NCI-H2227 treated with DMSO at 0.1 percent for 48 hours (cell line): ENCODE data around the gene LYPD6B.

ENCODE experiments used
- DNase-seq: peaks from one replicate; lab custom pipeline; 2025; lab: John Stamatoyannopoulos, UW

Gene LYPD6B

GRCh38 chr2:149119368-149119767 is 80.9 kb downstream of the LYPD6B start:
- peak; percentile 72 for DNase-seq

- no peak for DNase-seq
These were observed 84.0 kb downstream of the LYPD6B start for GRCh38 chr2:149122516-149122915.

- DNase-seq = no peak
These were observed 86.7 kb downstream of the LYPD6B start for GRCh38 chr2:149125031-149125725.

- no peak for DNase-seq
These were observed 90.9 kb downstream of the LYPD6B start for GRCh38 chr2:149129433-149129832.

- no peak for DNase-seq
These were observed 93.8 kb downstream of the LYPD6B start for GRCh38 chr2:149132339-149132738.

- no peak for DNase-seq
These were observed 94.4 kb downstream of the LYPD6B start for GRCh38 chr2:149132901-149133300.

- DNase-seq = no peak
These were observed 95.9 kb downstream of the LYPD6B start for GRCh38 chr2:149134335-149134923.

GRCh38 chr2:149136111-149136510 is 97.6 kb downstream of the LYPD6B start:
- DNase-seq = no peak

GRCh38 chr2:149141046-149141445 is 102.5 kb downstream of the LYPD6B start:
- DNase-seq = no peak

- DNase-seq = no peak
These were observed 105.2 kb downstream of the LYPD6B start for GRCh38 chr2:149143734-149144133.

GRCh38 chr2:149145314-149146295 is 107.1 kb downstream of the LYPD6B start:
- DNase-seq = no peak

- no peak for DNase-seq
These were observed 108.4 kb downstream of the LYPD6B start for GRCh38 chr2:149146876-149147275.

- DNase-seq = peak; percentile 79
These were observed 109.9 kb downstream of the LYPD6B start for GRCh38 chr2:149148194-149149006.

- DNase-seq = no peak
These were observed 110.5 kb downstream of the LYPD6B start for GRCh38 chr2:149149007-149149297.

GRCh38 chr2:149152469-149152953 is 114.0 kb downstream of the LYPD6B start:
- DNase-seq = no peak

GRCh38 chr2:149155196-149155969 is 116.9 kb downstream of the LYPD6B start:
- DNase-seq = no peak

GRCh38 chr2:149155988-149156387 is 117.5 kb downstream of the LYPD6B start:
- DNase-seq = no peak

- DNase-seq = no peak
These were observed 118.7 kb downstream of the LYPD6B start for GRCh38 chr2:149156971-149157740.

- DNase-seq = no peak
These were observed 120.5 kb downstream of the LYPD6B start for GRCh38 chr2:149158957-149159356.

- DNase-seq = no peak
These were observed 121.7 kb downstream of the LYPD6B start for GRCh38 chr2:149160195-149160594.
